Stimulated activated CD8-positive, alpha-beta memory T cell treated with anti-CD3 and anti-CD28 coated beads, Interleukin-12 subunit alpha, Interleukin-12 subunit beta, amount 100 ng/mL, for 24 hours (primary cell): Measurements from ENCODE around the gene RHO.

Experiments used
- DNase-seq: peaks from one replicate; pipeline ENCODE4 v3.0.0-alpha.2; 2020; ENCODE audit errors: extremely low read depth

The RHO gene

GRCh38 chr3:129519896-129520715 lies 8.3 kb upstream of the RHO start:
- no peak for DNase-seq

- no peak for DNase-seq
Observed at GRCh38 chr3:129520960-129521359, 7.5 kb upstream of the RHO start.

- DNase-seq: no peak
Observed at GRCh38 chr3:129521611-129522010, 6.8 kb upstream of the RHO start.

- DNase-seq: no peak
Observed at GRCh38 chr3:129522953-129523352, 5.5 kb upstream of the RHO start.

- DNase-seq: no peak
Observed at GRCh38 chr3:129524081-129524480, 4.4 kb upstream of the RHO start.

GRCh38 chr3:129525341-129525968 lies 3.0 kb upstream of the RHO start:
- DNase-seq: no peak

GRCh38 chr3:129526121-129526900 lies 2.1 kb upstream of the RHO start:
- no peak for DNase-seq

- no peak for DNase-seq
Observed at GRCh38 chr3:129527262-129527661, 1.2 kb upstream of the RHO start.

GRCh38 chr3:129529436-129530210 lies 1.2 kb downstream of the RHO start:
- no peak for DNase-seq

- no peak for DNase-seq
Observed at GRCh38 chr3:129530251-129530791, 1.9 kb downstream of the RHO start.

- DNase-seq: no peak
Observed at GRCh38 chr3:129530821-129531220, 2.4 kb downstream of the RHO start.

- no peak for DNase-seq
Observed at GRCh38 chr3:129531699-129532098, 3.3 kb downstream of the RHO start.

- no peak for DNase-seq
Observed at GRCh38 chr3:129532261-129532660, 3.8 kb downstream of the RHO start.

- DNase-seq: no peak
Observed at GRCh38 chr3:129533406-129533805, 5.0 kb downstream of the RHO start.

GRCh38 chr3:129534428-129535027 lies 6.1 kb downstream of the RHO start:
- DNase-seq: no peak

GRCh38 chr3:129535075-129535474 lies 6.6 kb downstream of the RHO start:
- no peak for DNase-seq

GRCh38 chr3:129536374-129536667 lies 7.9 kb downstream of the RHO start:
- DNase-seq: no peak

- DNase-seq: no peak
Observed at GRCh38 chr3:129536804-129537203, 8.4 kb downstream of the RHO start.

- no peak for DNase-seq
Observed at GRCh38 chr3:129539206-129539605, 10.8 kb downstream of the RHO start.

- DNase-seq: no peak
Observed at GRCh38 chr3:129540776-129541516, 12.5 kb downstream of the RHO start.

- DNase-seq: no peak
Observed at GRCh38 chr3:129542747-129543146, 14.3 kb downstream of the RHO start.
